ENCODE data around the gene DHRS3. TPM values are rescaled to one million over a fixed set of nuclear protein-coding genes. Genes with fewer than 3 reads are reported as not detected.
A peak's percentile ranks its signal among the peaks of the same experiment; 100 is the strongest.

DHRS3 gene
- total RNA-seq, 1 experiment from 2014 or later = 154 TPM

GRCh38 chr1:12574757-12575139 is 43.3 kb downstream of the DHRS3 start:
- Histone ChIP-seq H3K4me3 (no peak overlapping the region), H3K9me2 (ENCODE audit: insufficient read depth) (no peaks in the 10 kb centered on the region), H3K27ac (peak overlapping the region; percentile 85), H3K27me3 (ENCODE audit: insufficient read depth, low read depth) (no peaks in the 10 kb centered on the region), H3K4me2 (0 out of 2 replicates have a peak overlapping the region, but pooled peaks have one; percentile 40), H3K79me2 (ENCODE audit: low read depth) (no peaks in the 10 kb centered on the region), H4K20me1 (ENCODE audit: insufficient read depth) (no peaks in the 10 kb centered on the region), H3K36me3 (ENCODE audit: low read depth) (peaks cover 19% of the 10 kb centered on the region), H3K9me3 (ENCODE audit: insufficient read depth, low read depth) (no peaks in the 10 kb centered on the region), H3F3A (ENCODE audit: insufficient read depth, low read depth) (peaks cover 34% of the 10 kb centered on the region), H2AFZ (no peak overlapping the region), H3K4me1 (replicated peaks; ENCODE audit: insufficient read depth) (peaks cover 20% of the 10 kb centered on the region)
- CTCF ChIA-PET = no interaction called here
- intact Hi-C loops (cut with micrococcal nuclease; ENCODE audit: unreplicated experiment) = loop anchor here (1.0 kb wide), 3 partner anchors 22 to 96 kb away; no protein-coding TSS in a partner anchor
- BruUV-seq (replicated peaks) = no TSS peak
- DNase-seq = no peak
- TF ChIP-seq EZH2 (IDR thresholded peaks at IDR 0.05; ENCODE audit: low read depth) = no peak
- TF ChIP-seq CTCF (conservative IDR thresholded peaks at IDR 0.05) = no peak
- POLR2A ChIA-PET (ENCODE audit: unreplicated experiment) = no interaction called here

GRCh38 chr1:12573015-12573825 is 44.8 kb downstream of the DHRS3 start:
- H3K4me3 ChIP-seq = no peak overlapping the region
- H3K79me2 ChIP-seq (ENCODE audit: low read depth) = no peaks in the 10 kb centered on the region
- peaks cover 20% of the 10 kb centered on the region for H3K4me1 ChIP-seq (replicated peaks; ENCODE audit: insufficient read depth)
- TF ChIP-seq EZH2 (IDR thresholded peaks at IDR 0.05; ENCODE audit: low read depth) (no peak), CTCF (conservative IDR thresholded peaks at IDR 0.05) (no peak)
- DNase-seq = no peak
- ChIA-PET CTCF (no interaction called here), POLR2A (ENCODE audit: unreplicated experiment) (interaction anchor here (0.5 to 1.0 kb wide), 2 partner anchors 45 to 130 kb away, joined by 3 to 6 read pairs; no protein-coding TSS in a partner anchor)
- no peaks in the 10 kb centered on the region for H3K9me3 ChIP-seq (ENCODE audit: insufficient read depth, low read depth)
- BruUV-seq (replicated peaks) = no TSS peak
- H2AFZ ChIP-seq = no peak overlapping the region
- H3K9me2 ChIP-seq (ENCODE audit: insufficient read depth) = no peaks in the 10 kb centered on the region
- peaks cover 42% of the 10 kb centered on the region for H3F3A ChIP-seq (ENCODE audit: insufficient read depth, low read depth)
- H4K20me1 ChIP-seq (ENCODE audit: insufficient read depth) = no peaks in the 10 kb centered on the region
- peak overlapping the region; percentile 85 for H3K27ac ChIP-seq
- no peaks in the 10 kb centered on the region for H3K27me3 ChIP-seq (ENCODE audit: insufficient read depth, low read depth)
- intact Hi-C loops (cut with micrococcal nuclease; ENCODE audit: unreplicated experiment) = loop anchor here (1.0 kb wide), 1 partner anchor 46 kb away; no protein-coding TSS in a partner anchor
- H3K4me2 ChIP-seq = peak overlapping the region; percentile 40
- H3K36me3 ChIP-seq (ENCODE audit: low read depth) = peaks cover 19% of the 10 kb centered on the region

GRCh38 chr1:12572522-12572921 is 45.5 kb downstream of the DHRS3 start:
- no TSS peak for BruUV-seq (replicated peaks)
- no peak overlapping the region for H3K4me3 ChIP-seq
- no peak for DNase-seq
- TF ChIP-seq CTCF (conservative IDR thresholded peaks at IDR 0.05) (no peak), EZH2 (IDR thresholded peaks at IDR 0.05; ENCODE audit: low read depth) (no peak)
- peaks cover 45% of the 10 kb centered on the region for H3F3A ChIP-seq (ENCODE audit: insufficient read depth, low read depth)
- H4K20me1 ChIP-seq (ENCODE audit: insufficient read depth) = no peaks in the 10 kb centered on the region
- peaks cover 25% of the 10 kb centered on the region for H3K36me3 ChIP-seq (ENCODE audit: low read depth)
- H3K9me2 ChIP-seq (ENCODE audit: insufficient read depth) = no peaks in the 10 kb centered on the region
- H3K27ac ChIP-seq = no peak overlapping the region
- H3K27me3 ChIP-seq (ENCODE audit: insufficient read depth, low read depth) = no peaks in the 10 kb centered on the region
- CTCF ChIA-PET = no interaction called here
- POLR2A ChIA-PET (ENCODE audit: unreplicated experiment) = no interaction called here
- H3K4me2 ChIP-seq = no peak overlapping the region
- intact Hi-C loops (cut with micrococcal nuclease; ENCODE audit: unreplicated experiment) = no loop called here
- peaks cover 20% of the 10 kb centered on the region for H3K4me1 ChIP-seq (replicated peaks; ENCODE audit: insufficient read depth)
- no peaks in the 10 kb centered on the region for H3K79me2 ChIP-seq (ENCODE audit: low read depth)
- no peak overlapping the region for H2AFZ ChIP-seq
- H3K9me3 ChIP-seq (ENCODE audit: insufficient read depth, low read depth) = no peaks in the 10 kb centered on the region

All from PC-9 (cell line).